Suppressor macrophage (primary cell): ENCODE measurements around the gene KBTBD4.
"Not testable (repeated sequence)": the region's sequence is repeated elsewhere in the genome, so short reads cannot be mapped to it uniquely, and the experiment has no call there.

Source experiments
- DNase-seq, 4 experiments: peaks; one replicate each; pipeline ENCODE4 v3.0.0-alpha.2; 2020 to 2022

The KBTBD4 gene

GRCh38 chr11:47558695-47559094 is 20.1 kb downstream of the KBTBD4 start:
- DNase-seq = no peak

GRCh38 chr11:47557004-47557403 is 21.8 kb downstream of the KBTBD4 start:
- not testable (repeated sequence) for DNase-seq

GRCh38 chr11:47553406-47553743 is 25.4 kb downstream of the KBTBD4 start:
- DNase-seq = no peak

- peak; percentile 96 to 98 (median 97) for DNase-seq
These were observed 26.0 kb downstream of the KBTBD4 start, which contains the start of gene CELF1 for GRCh38 chr11:47552566-47553405. Gene CELF1, minus strand, starts transcription at chr11:47553132. Its CDS starts 53,609 bp downstream, at chr11:47499523.

GRCh38 chr11:47552056-47552565 is 26.7 kb downstream of the KBTBD4 start:
- peak; percentile 32 to 65 (median 50) for DNase-seq

- DNase-seq = peak in 3 of 4 experiments; percentile 45 to 49 (median 47)
These were observed 27.7 kb downstream of the KBTBD4 start for GRCh38 chr11:47551086-47551485.

- DNase-seq = peak in 3 of 4 experiments; percentile 18 to 66 (median 61)
These were observed 28.3 kb downstream of the KBTBD4 start for GRCh38 chr11:47550288-47551047.

- not testable (repeated sequence) for DNase-seq
These were observed 32.5 kb downstream of the KBTBD4 start for GRCh38 chr11:47546274-47546673.

GRCh38 chr11:47545298-47545697 is 33.5 kb downstream of the KBTBD4 start:
- no peak for DNase-seq

GRCh38 chr11:47541070-47541469 is 37.7 kb downstream of the KBTBD4 start:
- no peak for DNase-seq

GRCh38 chr11:47539681-47540039 is 39.1 kb downstream of the KBTBD4 start:
- DNase-seq = no peak

- DNase-seq = no peak
These were observed 39.8 kb downstream of the KBTBD4 start for GRCh38 chr11:47538741-47539565.

- peak in 1 of 4 experiments; percentile 37 for DNase-seq
These were observed 41.9 kb downstream of the KBTBD4 start for GRCh38 chr11:47536915-47537314.

GRCh38 chr11:47534704-47535251 is 44.0 kb downstream of the KBTBD4 start:
- DNase-seq = no peak

- peak in 3 of 4 experiments; percentile 41 to 57 (median 50) for DNase-seq
These were observed 45.0 kb downstream of the KBTBD4 start for GRCh38 chr11:47533690-47534151.

GRCh38 chr11:47532597-47533213 is 46.1 kb downstream of the KBTBD4 start:
- DNase-seq = peak in 1 of 4 experiments; percentile 60

GRCh38 chr11:47531666-47532065 is 47.1 kb downstream of the KBTBD4 start:
- DNase-seq = no peak

GRCh38 chr11:47530721-47531120 is 48.0 kb downstream of the KBTBD4 start:
- DNase-seq = not testable (repeated sequence)

GRCh38 chr11:47529951-47530350 is 48.8 kb downstream of the KBTBD4 start:
- DNase-seq = no peak

GRCh38 chr11:47527186-47527585 is 51.6 kb downstream of the KBTBD4 start:
- DNase-seq = no peak

- DNase-seq = not testable (repeated sequence)
These were observed 52.7 kb downstream of the KBTBD4 start for GRCh38 chr11:47526032-47526431.
